ENCODE data around the gene CD59.

CD59 gene

GRCh38 chr11:33775467-33775807 lies 39.2 kb upstream of the CD59 start:
- H3K4me3 ChIP-seq (ENCODE audit: low read depth, low read length, poor library complexity, severe bottlenecking) = no peak overlapping the region
- no peaks in the 10 kb centered on the region for H3F3A ChIP-seq (ENCODE audit: insufficient read depth, low read length)
- no peak overlapping the region for H3K27ac ChIP-seq (ENCODE audit: low read depth, low read length, poor library complexity, severe bottlenecking)
- no peak for TF ChIP-seq CTCF (IDR thresholded peaks at IDR 0.05; ENCODE audit: low read length)
- TF ChIP-seq EZH2 (IDR thresholded peaks at IDR 0.05; ENCODE audit: borderline replicate concordance, low read length) = no peak
- no peaks in the 10 kb centered on the region for H4K20me1 ChIP-seq (ENCODE audit: insufficient read depth, low read length)
- H3K9me3 ChIP-seq (ENCODE audit: low read length) = no peaks in the 10 kb centered on the region
- H3K79me2 ChIP-seq (ENCODE audit: insufficient read depth, low read length) = no peaks in the 10 kb centered on the region
- no peak overlapping the region for H3K9ac ChIP-seq (ENCODE audit: low read length)
- no peak overlapping the region for H2AFZ ChIP-seq (ENCODE audit: low read length)
- peaks cover 44% of the 10 kb centered on the region for H3K4me1 ChIP-seq (ENCODE audit: insufficient read depth, low read length, severe bottlenecking)
- no peaks in the 10 kb centered on the region; the same call in 1 of the 2 replicates for H3K36me3 ChIP-seq (ENCODE audit: insufficient read depth, low read length)
- no peaks in the 10 kb centered on the region for H3K9me2 ChIP-seq (ENCODE audit: low read depth, low read length)
- H3K27me3 ChIP-seq (ENCODE audit: insufficient read depth, low read length) = no peaks in the 10 kb centered on the region
- H3K4me2 ChIP-seq (ENCODE audit: low read length) = no peak overlapping the region

DNA sequence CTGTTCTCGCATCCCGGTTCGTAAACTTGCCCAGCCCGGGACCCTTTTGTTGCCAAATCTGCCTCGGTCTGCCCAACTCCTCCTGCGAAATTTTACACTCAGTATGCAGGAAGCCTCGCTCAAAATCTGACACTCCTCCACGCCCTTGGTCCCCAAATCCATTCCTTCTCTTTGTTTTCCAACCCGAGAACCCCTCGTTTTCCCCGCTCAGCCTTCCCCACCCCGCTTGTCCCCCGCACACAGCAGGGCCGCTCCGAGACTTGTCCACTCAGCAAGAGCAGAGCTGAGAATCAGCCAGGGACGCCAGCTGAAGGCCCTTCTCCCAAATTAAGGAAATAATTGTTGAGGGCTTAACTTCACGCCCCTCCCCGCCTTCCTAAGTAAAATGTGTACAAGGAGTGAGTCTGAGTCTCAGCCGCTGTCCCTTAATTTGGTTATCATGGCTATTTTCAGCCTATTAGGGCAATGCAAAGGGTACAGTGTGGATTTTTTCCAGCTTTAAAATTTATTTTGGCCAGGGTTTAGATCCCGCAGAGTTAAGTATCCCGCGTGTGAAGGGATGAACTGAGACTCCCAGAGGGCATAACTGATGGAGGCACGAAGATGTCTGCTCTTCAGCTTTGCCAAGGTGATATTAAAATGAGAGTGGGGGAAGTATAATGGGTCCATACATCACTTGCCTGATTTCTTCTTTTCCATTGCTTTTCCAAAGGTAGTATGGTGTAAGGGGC lies 38.7 kb upstream of the CD59 start:
- TF ChIP-seq CTCF (IDR thresholded peaks at IDR 0.05; ENCODE audit: low read length) (no peak), EZH2 (IDR thresholded peaks at IDR 0.05; ENCODE audit: borderline replicate concordance, low read length) (no peak)
- no peaks in the 10 kb centered on the region for H3K79me2 ChIP-seq (ENCODE audit: insufficient read depth, low read length)
- peak overlapping the region; percentile 23; the same call in 1 of the 2 replicates for H2AFZ ChIP-seq (ENCODE audit: low read length)
- peak overlapping the region; percentile 93 for H3K4me3 ChIP-seq (ENCODE audit: low read depth, low read length, poor library complexity, severe bottlenecking)
- H3K9ac ChIP-seq (ENCODE audit: low read length) = peak overlapping the region; percentile 49; the same call in 1 of the 2 replicates
- peak overlapping the region; percentile 76 for H3K4me2 ChIP-seq (ENCODE audit: low read length)
- H3K9me2 ChIP-seq (ENCODE audit: low read depth, low read length) = no peaks in the 10 kb centered on the region
- no peaks in the 10 kb centered on the region for H4K20me1 ChIP-seq (ENCODE audit: insufficient read depth, low read length)
- H3K36me3 ChIP-seq (ENCODE audit: insufficient read depth, low read length) = no peaks in the 10 kb centered on the region; the same call in 1 of the 2 replicates
- H3K4me1 ChIP-seq (ENCODE audit: insufficient read depth, low read length, severe bottlenecking) = peaks cover 44% of the 10 kb centered on the region
- no peaks in the 10 kb centered on the region for H3K27me3 ChIP-seq (ENCODE audit: insufficient read depth, low read length)
- no peaks in the 10 kb centered on the region for H3F3A ChIP-seq (ENCODE audit: insufficient read depth, low read length)
- H3K27ac ChIP-seq (ENCODE audit: low read depth, low read length, poor library complexity, severe bottlenecking) = no peak overlapping the region
- H3K9me3 ChIP-seq (ENCODE audit: low read length) = no peaks in the 10 kb centered on the region

DNA sequence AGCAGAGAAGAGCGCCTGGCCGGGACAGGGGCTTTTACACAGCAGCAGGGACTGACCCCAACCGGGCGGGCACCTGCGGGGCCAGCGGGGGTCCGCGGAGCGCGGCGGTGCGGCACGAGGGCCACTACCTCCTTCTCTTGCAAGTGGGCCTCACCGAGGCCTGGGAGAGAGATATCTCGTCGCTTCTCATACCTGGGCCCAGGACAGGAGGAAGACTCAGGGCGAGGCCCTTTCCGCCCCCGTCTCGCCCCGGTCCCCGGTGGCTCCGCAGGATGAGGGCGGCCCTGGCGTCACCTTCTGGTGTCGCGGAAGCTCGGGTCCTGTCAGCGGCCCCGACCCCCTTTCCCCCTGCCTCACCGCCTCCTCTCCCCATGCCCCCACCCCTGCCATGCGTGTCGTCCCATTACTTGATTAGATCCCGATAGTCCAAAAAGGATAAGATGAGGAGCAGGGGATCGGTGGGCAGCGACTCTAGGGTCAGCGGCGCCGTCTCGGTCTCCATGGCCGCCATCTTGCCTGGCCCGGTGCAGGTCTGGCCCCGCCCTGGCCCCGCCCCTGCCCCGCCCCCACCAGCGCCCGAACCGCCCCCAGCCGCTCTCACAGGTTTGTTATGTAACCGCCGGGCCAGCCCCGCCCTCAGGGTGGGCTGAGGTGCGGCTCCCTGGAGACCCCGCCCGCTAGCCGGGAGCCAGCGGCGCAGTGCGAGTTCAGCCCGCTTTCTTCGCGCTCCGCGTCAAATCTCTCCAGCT lies 37.9 kb upstream of the CD59 start, which contains the start of gene FBXO3:
TSS of gene FBXO3 (minus strand) at position 534 of the 749 bp plus-strand sequence. CDS start at position 511, 23 bp downstream.
- peaks cover 44% of the 10 kb centered on the region for H3K4me1 ChIP-seq (ENCODE audit: insufficient read depth, low read length, severe bottlenecking)
- H3K9me3 ChIP-seq (ENCODE audit: low read length) = no peaks in the 10 kb centered on the region
- H3K27ac ChIP-seq (ENCODE audit: low read depth, low read length, poor library complexity, severe bottlenecking) = no peak within 1 kb of the TSS
- H3K4me2 ChIP-seq (ENCODE audit: low read length) = peak within 1 kb of the TSS; percentile 79
- peak within 1 kb of the TSS; percentile 23; the same call in 1 of the 2 replicates for H2AFZ ChIP-seq (ENCODE audit: low read length)
- H4K20me1 ChIP-seq (ENCODE audit: insufficient read depth, low read length) = no peaks in the 10 kb centered on the region
- peak within 1 kb of the TSS; percentile 77 for H3K9ac ChIP-seq (ENCODE audit: low read length)
- no peaks in the 10 kb centered on the region for H3K27me3 ChIP-seq (ENCODE audit: insufficient read depth, low read length)
- peak within 1 kb of the TSS; percentile 93 for H3K4me3 ChIP-seq (ENCODE audit: low read depth, low read length, poor library complexity, severe bottlenecking)
- peaks cover 3% of the 10 kb centered on the region; the same call in 1 of the 2 replicates for H3K36me3 ChIP-seq (ENCODE audit: insufficient read depth, low read length)
- TF ChIP-seq CTCF (IDR thresholded peaks at IDR 0.05; ENCODE audit: low read length) = no peak
- TF ChIP-seq EZH2 (IDR thresholded peaks at IDR 0.05; ENCODE audit: borderline replicate concordance, low read length) = no peak
- H3K79me2 ChIP-seq (ENCODE audit: insufficient read depth, low read length) = no peaks in the 10 kb centered on the region
- no peaks in the 10 kb centered on the region for H3F3A ChIP-seq (ENCODE audit: insufficient read depth, low read length)
- no peaks in the 10 kb centered on the region for H3K9me2 ChIP-seq (ENCODE audit: low read depth, low read length)
